T-helper 1 cell treated with Interleukin-12 subunit alpha and Interleukin-12 subunit beta and Interleukin-4 antibody, amounts not matched to agents 30 μg/mL and 1 μg/mL, for 36 hours (primary cell): ENCODE data around the gene TMX2.

Experiments
- H3K27ac Mint-ChIP-seq: one replicate; pipeline ENCODE4 v1.8.0; 2021; ENCODE audit warnings: mild to moderate bottlenecking, mixed read lengths
- H3K27me3 Mint-ChIP-seq: one replicate; pipeline ENCODE4 v1.8.0; 2021; ENCODE audit warnings: low read depth, mixed read lengths
- H3K36me3 Mint-ChIP-seq: one replicate; pipeline ENCODE4 v1.8.0; 2021; ENCODE audit warnings: low read depth, mixed read lengths
- H3K4me1 Mint-ChIP-seq: one replicate; pipeline ENCODE4 v1.8.0; 2021; ENCODE audit warnings: low read depth, mixed read lengths
- H3K4me3 Mint-ChIP-seq: one replicate; pipeline ENCODE4 v1.8.0; 2021; ENCODE audit warnings: mild to moderate bottlenecking, moderate library complexity, mixed read lengths
- H3K9me3 Mint-ChIP-seq: one replicate; pipeline ENCODE4 v1.8.0; 2021; ENCODE audit warnings: mixed read lengths

Gene TMX2

GRCh38 chr11:57787006-57787604 lies 74.7 kb downstream of the TMX2 start:
- H3K4me1 Mint-ChIP-seq: peaks cover 29% of the 10 kb centered on the region
- no peaks in the 10 kb centered on the region for H3K27me3 Mint-ChIP-seq
- H3K4me3 Mint-ChIP-seq: no peak overlapping the region
- H3K36me3 Mint-ChIP-seq: peaks cover 4% of the 10 kb centered on the region
- no peaks in the 10 kb centered on the region for H3K9me3 Mint-ChIP-seq
- no peak overlapping the region for H3K27ac Mint-ChIP-seq

- H3K27me3 Mint-ChIP-seq: no peaks in the 10 kb centered on the region
- H3K36me3 Mint-ChIP-seq: peaks cover 6% of the 10 kb centered on the region
- no peaks in the 10 kb centered on the region for H3K9me3 Mint-ChIP-seq
- peaks cover 36% of the 10 kb centered on the region for H3K4me1 Mint-ChIP-seq
- no peak overlapping the region for H3K27ac Mint-ChIP-seq
- no peak overlapping the region for H3K4me3 Mint-ChIP-seq
Measured at GRCh38 chr11:57787920-57788702, 75.7 kb downstream of the TMX2 start.

DNA sequence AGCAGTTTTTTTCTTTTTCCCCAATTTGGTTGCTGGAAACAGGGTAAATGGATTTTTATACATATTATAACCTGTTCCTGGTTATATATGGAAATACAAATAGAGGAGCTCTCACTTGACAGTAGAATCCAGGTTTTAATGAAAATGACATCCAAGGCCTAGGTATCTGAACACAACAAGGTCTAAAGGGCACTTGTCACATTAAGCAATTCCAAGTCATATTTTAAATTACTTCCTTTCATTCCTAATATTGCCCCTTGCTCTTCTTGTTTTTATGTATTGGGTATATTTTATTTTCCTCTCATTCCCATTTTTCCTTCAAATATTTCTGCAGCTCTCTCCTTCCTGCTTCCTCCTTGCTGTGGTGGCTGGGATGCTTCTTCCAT lies 76.3 kb downstream of the TMX2 start:
- H3K4me3 Mint-ChIP-seq: no peak overlapping the region

More for the DNA sequence above, 76.3 kb downstream of the TMX2 start:
- Mint-ChIP-seq H3K4me1 (peaks cover 42% of the 10 kb centered on the region), H3K27ac (no peak overlapping the region), H3K27me3 (no peaks in the 10 kb centered on the region), H3K36me3 (peaks cover 7% of the 10 kb centered on the region), H3K9me3 (no peaks in the 10 kb centered on the region)
